Hypothalamus (tissue), 51 donors: ENCODE data around the gene TMEM260.

Experiments
- DNase-seq, 51 donors: peaks; one replicate each; lab custom pipeline; 2025; lab: John Stamatoyannopoulos, UW

TMEM260 gene

DNA sequence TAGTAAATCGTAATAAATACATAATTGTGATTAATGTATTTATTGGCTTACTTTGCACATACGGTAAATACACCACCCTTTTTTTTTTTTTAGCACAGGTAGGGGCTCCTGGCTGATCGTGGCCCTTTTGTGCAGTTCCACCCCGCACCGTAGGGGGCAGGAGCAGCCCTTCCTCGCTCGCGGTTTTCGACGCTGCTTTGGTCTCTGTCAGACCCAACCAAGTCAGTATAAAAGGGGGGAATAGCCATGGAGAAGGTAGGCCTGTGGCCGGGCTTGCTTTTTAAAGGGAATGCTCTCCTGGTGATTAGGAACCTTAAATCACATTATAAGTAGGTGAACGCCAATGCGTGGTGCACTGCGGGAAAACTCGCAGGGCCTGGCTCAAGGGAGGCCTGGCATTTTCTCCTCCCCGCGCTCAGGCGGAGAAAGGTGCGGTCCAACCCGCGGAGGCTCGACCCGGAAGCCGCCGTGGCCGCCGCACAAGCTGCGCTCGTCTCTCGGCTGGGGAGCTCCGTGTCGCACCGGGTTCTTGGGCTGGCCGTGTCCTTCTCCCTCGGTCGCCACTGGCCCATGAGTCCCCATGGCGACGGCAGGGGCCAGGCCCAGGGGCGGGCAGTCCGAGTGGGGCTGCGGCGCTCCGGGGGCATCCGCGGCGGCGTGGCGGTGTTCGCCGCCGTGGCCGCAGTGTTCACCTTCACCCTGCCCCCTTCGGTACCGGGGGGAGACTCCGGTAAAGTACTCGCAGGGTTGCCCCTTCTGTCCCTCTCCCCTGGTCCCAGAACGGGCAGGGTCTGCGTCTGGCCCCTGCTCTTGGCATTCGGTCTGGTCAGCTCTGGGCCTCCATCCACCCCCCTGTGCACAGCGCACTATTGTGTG, at the start of gene TMEM260:
TSS of gene TMEM260 (plus strand) at position 454 of the 876 bp plus-strand sequence. CDS start at position 571, 117 bp downstream.
- DNase-seq, result peak; percentile 39 to 95 (median 79)

GRCh38 chr14:56532546-56532945, 47.1 kb upstream of the TMEM260 start:
- DNase-seq, result no peak

DNA sequence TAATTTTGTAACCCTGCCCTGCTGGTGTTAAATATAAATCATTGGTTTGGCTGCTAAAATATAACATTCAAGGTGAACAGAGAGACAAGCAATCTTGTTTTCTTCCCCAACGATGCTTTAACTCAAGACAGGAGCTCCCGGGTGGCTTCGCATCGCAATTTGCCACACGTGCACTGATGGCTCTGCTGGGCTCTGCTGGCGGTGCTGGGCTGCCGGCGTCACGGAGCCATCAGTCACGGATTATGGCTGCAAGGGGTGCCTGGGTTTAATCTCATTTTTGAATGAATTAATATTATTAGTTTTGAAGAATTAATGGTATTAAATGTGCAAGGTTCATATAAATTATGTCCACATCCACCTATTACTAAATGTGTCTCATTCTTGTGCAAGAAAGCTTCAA, 44.9 kb upstream of the TMEM260 start:
- DNase-seq, result no peak

- DNase-seq, result no peak
Measured at GRCh38 chr14:56539862-56540261, 39.7 kb upstream of the TMEM260 start.

- DNase-seq, result no peak
Measured at GRCh38 chr14:56543436-56543835, 36.2 kb upstream of the TMEM260 start.

DNA sequence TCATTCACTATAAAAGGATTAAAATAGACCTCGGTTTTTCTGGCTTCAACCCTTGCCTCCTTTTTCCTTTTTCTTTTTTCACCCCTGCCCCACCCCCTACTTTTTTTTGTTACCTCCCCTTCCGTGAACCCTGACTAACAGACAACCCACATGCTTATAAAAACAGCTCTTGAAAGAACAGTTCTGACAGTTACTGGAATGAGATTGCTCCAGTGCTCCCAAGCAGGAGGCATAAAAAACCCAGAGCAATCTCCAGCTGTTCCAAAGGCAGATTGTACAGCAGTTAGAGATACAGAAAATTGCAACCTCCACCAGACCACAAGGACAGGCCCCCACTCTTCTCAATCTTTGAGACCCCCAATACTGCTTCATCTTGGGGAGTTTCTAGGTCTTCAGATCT, 29.9 kb upstream of the TMEM260 start:
- peak in 1 of 51 donors; percentile 4 for DNase-seq

GRCh38 chr14:56552615-56553014, 27.0 kb upstream of the TMEM260 start:
- DNase-seq, result no peak

- DNase-seq, result no peak
Measured at GRCh38 chr14:56554301-56554700, 25.3 kb upstream of the TMEM260 start.

DNA sequence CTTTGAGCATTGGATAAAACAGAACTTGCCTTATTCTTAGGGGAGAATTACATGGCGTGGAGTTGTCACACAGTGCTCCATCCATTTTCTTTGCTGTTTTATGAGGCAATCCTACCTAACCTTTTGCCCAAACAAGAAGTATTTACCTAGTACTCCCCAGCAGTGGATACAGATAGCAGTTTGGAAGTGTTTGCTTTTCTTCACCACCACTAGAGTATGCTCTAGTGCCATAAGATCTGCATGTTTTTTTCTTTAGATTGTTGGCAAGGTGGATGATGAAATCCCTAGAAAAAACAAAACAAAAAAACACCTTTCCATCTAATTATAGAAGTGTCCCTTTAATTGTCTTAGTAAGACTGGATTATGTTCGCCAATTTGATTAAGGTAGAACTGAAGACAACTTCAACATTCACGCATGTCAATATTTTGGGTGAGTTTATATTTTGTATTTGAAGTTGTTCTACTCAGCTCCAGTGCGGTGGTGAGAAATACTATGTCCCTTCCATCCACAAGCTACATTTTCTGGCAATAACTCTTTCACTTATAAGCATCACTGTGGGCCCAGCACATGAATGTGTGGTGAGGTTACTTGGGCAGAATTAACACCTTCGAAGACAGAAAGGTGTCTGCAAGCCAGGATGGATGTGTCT, 23.6 kb upstream of the TMEM260 start:
- no peak for DNase-seq

DNA sequence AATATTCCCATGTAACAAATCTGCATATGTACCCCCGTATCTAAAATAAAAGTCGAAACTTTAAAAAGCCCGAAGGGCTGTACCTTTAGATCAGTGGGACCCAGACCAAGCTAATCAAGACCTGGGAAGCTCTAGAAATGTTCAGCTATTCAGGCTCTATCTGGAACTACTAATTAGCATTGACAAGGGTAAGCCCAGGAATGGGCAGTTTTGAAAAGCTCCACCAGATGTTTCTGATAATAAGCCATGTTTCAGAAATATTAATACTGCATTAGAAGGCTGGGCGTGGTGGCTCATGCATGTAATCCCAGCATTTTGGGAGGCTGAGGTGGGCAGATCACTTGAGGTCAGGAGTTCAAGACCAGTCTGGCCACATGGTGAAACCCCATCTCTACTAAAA, 20.4 kb upstream of the TMEM260 start:
- no peak for DNase-seq

DNA sequence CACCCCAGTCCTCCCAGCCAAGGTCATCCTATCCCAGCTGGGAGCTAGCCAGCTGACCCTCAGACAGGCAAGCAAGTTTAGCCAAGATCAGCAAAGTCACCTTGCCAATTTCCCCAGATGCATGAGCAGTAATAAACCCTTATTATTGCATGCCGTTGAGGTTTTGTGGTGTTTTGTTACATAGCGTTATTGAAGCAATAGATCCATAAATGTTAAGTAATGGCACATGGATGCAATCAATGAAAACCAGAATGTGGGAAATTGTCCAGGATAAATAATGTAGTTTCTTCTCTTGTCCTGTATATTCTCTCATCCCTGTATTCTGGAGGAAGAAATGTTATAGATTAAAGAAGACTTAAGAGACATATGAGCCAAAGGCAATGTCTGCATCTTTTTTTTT, 18.0 kb upstream of the TMEM260 start:
- no peak for DNase-seq

GRCh38 chr14:56562883-56563282, 16.7 kb upstream of the TMEM260 start:
- DNase-seq, result no peak

- no peak for DNase-seq
Measured at GRCh38 chr14:56569174-56569573, 10.4 kb upstream of the TMEM260 start.

- DNase-seq, result no peak
Measured at GRCh38 chr14:56570295-56570694, 9.3 kb upstream of the TMEM260 start.

GRCh38 chr14:56580221-56580711, 668 bp downstream of the TMEM260 start:
- DNase-seq, result no peak

DNA sequence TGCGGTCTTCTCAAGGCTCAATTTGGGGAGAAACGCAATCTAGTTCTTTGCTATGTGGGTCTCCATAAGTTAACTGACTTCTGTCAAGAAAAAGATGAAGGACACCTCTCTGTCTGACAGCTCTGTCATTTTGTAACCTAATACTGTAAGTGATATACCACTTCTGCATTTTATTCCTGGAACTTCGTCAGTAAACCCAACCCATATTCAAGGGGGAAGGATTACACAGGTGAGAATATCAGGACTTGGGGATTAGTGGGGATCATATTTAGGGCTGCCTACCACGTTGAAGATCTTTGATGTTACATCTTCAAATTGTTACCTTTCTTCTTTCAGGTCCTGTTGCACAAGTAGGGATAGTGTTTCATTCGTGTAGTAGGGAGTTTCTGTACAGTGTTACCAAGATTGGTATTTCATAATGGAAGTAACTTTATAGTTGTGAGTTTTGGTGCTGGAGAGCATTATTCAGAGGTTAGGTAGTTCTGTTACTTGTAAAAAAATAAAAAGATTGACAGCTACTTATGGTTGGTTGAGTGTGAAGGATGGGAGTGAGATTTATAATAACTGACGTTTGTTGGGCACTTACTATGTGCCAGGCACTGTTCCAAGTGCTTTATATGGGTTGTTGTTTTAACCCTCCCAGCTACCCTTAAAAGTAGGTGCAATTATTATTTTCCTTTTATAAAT, 1.6 kb downstream of the TMEM260 start:
- DNase-seq, result no peak

GRCh38 chr14:56585461-56586084, 6.0 kb downstream of the TMEM260 start:
- DNase-seq, result no peak

DNA sequence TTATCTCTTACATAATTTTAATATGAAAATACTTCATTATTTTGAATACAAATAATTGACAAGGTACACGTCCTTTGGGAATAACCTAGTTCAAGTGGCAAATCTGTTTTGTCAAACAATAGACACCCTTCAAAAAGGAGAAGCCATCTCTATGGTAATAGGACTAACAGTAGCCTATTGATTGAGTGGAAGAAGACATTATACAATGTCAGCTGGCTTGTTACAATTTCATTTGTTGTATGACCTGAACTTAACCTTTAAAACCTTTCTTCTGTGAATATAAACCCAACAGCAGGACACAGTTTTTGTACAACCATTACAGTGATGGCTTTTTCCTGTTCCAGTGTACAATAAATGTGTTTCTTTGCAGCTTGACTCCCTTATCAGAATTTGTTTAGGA, 8.1 kb downstream of the TMEM260 start:
- peak in 1 of 51 donors; percentile 19 for DNase-seq

GRCh38 chr14:56590535-56590960, 10.9 kb downstream of the TMEM260 start:
- no peak for DNase-seq

DNA sequence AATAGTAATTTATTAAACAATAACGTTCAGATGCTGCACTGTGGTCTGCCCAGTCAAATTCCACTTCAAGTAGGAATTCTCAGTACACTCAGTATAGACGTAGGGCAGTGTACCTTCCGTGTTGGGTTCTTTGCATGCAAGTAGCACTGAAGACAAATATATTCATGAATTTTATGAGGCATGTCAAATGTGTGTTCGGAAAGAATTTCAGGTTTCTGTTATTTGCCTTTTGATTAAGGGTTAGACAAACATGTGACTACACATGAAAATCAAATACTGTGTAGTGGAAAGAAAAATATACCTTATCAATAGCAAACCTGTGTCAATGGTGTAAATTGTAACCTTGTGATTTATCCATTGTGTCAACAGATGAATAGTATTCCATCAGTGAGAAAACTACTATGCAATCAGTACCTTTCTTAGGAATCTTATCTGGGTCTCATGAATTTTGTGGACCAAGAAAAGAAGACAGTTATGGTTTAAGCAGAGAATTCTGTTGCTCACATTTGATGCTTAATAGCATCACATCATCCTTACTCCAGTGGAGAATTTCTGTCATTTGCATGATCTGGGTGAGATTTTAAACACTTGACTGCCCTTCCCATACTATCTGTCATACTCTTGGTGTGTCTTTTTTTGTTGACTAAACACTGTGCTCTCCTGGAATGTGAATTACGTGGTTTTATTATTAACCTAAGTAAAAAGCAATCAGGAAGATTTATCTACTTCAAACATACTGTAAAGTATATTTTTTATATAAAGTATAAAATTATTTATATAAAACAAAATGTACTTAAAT, 13.3 kb downstream of the TMEM260 start:
- DNase-seq, result no peak
